Endodermal cell (in vitro differentiated cells): ENCODE measurements around the gene KDM8. TPM values are rescaled to one million over a fixed set of nuclear protein-coding genes. Genes with fewer than 3 reads are reported as not detected.

Experiments
- DNase-seq: peaks from one replicate; pipeline ENCODE4 v3.0.0-alpha.2; 2017
- H3K27ac ChIP-seq: 2 replicates; pipeline ENCODE4 v1.5.1; 2013; ENCODE audit warnings: mild to moderate bottlenecking, low read depth, low read length, moderate library complexity
- H3K27me3 ChIP-seq: 2 replicates; pipeline ENCODE4 v1.6.1; 2013; ENCODE audit warnings: mild to moderate bottlenecking, low read length, moderate library complexity; ENCODE audit not compliant: insufficient read depth, control insufficient read depth, poor library complexity, severe bottlenecking
- H3K36me3 ChIP-seq: 2 replicates; pipeline ENCODE4 v1.7.0; 2013; ENCODE audit warnings: mild to moderate bottlenecking, low read length, moderate library complexity; ENCODE audit not compliant: control insufficient read depth, insufficient read depth
- H3K4me1 ChIP-seq: one replicate; pipeline ENCODE4 v1.7.0; 2013; ENCODE audit warnings: low read length; ENCODE audit not compliant: control insufficient read depth, insufficient read depth
- H3K4me3 ChIP-seq: 2 replicates; pipeline ENCODE4 v1.5.1; 2013; ENCODE audit warnings: mild to moderate bottlenecking, low read length, moderate library complexity
- H3K9ac ChIP-seq: 2 replicates; pipeline ENCODE4 v1.6.1; 2013; ENCODE audit warnings: mild to moderate bottlenecking, low read length, moderate library complexity; ENCODE audit not compliant: poor library complexity, severe bottlenecking; ENCODE audit errors: extremely low read depth
- H3K9me3 ChIP-seq: 2 replicates; pipeline ENCODE4 v1.6.1; 2013; ENCODE audit warnings: mild to moderate bottlenecking, low read length, moderate library complexity; ENCODE audit not compliant: control insufficient read depth
- H3K27ac Mint-ChIP-seq: 2 replicates; pipeline ENCODE4 v1.8.0; 2020; ENCODE audit warnings: mixed read lengths
- H3K27me3 Mint-ChIP-seq: 2 replicates; pipeline ENCODE4 v1.8.0; 2021; ENCODE audit warnings: mild to moderate bottlenecking, mixed read lengths; ENCODE audit not compliant: insufficient read depth
- H3K36me3 Mint-ChIP-seq: 2 replicates; pipeline ENCODE4 v1.8.0; 2020; ENCODE audit warnings: low read depth, mixed read lengths
- H3K4me1 Mint-ChIP-seq: 2 replicates; pipeline ENCODE4 v1.8.0; 2020; ENCODE audit warnings: mixed read lengths
- H3K4me3 Mint-ChIP-seq: 2 replicates; pipeline ENCODE4 v1.8.0; 2020; ENCODE audit warnings: mild to moderate bottlenecking, moderate library complexity, mixed read lengths
- H3K9me3 Mint-ChIP-seq: 2 replicates; pipeline ENCODE4 v1.8.0; 2020; ENCODE audit warnings: mild to moderate bottlenecking, mixed read lengths
- WGBS, 2 experiments: methylation state at CpG; one replicate each; pipeline versions ENCODE4 v1.1.5 to v1.1.7; 2013; ENCODE audit warnings: missing lambda C conversion rate in 2 of 2, mixed read lengths in 1 of 2; ENCODE audit not compliant: insufficient coverage in 1 of 2, insufficient read length in 1 of 2; 5-methylcytosine and 5-hydroxymethylcytosine counted together
- total RNA-seq, 2 donors: library from RNA; stranded (reverse); fragmentation: NEBNext Ultra II Directional in 1 of 2; extraction: Animal tissue kit (Norgen Biotek cat#: 25700) in 1 of 2; gene quantifications; 2 replicates in 1 of 2; 3 replicates in 1 of 2; pipeline ENCODE4 v1.2.1, GENCODE V29; 2021
- TF ChIP-seq, protein P1 (sequence below): fragments of 200-600 bp; sonication (generic); conservative IDR thresholded peaks from 2 replicates; pipeline ENCODE4 v1.5.0; 2021; ENCODE audit warnings: antibody characterized with exemption, mild to moderate bottlenecking

Gene KDM8
- total RNA-seq, 2 donors from 2014 or later = 11.0 to 12.1 TPM

DNA sequence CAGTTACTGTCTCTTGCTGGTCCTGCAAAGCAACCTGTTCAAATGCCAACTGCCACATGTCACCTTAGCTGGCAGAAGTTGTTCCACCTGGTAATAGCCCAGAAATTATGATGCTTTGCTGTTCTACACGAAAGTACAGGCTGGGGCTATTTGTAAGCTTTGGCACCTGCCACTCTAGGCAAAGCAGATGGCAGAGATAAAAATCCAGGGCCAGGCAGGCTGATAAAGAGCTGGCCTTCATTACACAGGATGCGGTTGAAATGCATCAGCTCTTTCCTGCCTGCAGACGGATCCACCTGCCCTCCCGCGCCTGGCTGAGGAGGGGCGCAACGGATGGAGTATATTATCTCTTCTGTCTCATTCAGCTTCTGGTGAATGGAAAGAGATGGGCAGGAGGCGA is 29.3 kb upstream of the KDM8 start:
- Histone ChIP-seq H3K36me3 (no peaks in the 10 kb centered on the region), H3K27ac (no peak overlapping the region), H3K9me3 (no peaks in the 10 kb centered on the region), H3K9ac (no peak overlapping the region), H3K4me3 (no peak overlapping the region), H3K27me3 (no peaks in the 10 kb centered on the region), H3K4me1 (no peaks in the 10 kb centered on the region)
- Mint-ChIP-seq H3K4me3 (no peak overlapping the region), H3K36me3 (no peaks in the 10 kb centered on the region), H3K4me1 (no peaks in the 10 kb centered on the region), H3K9me3 (peaks cover 8% of the 10 kb centered on the region), H3K27me3 (no peaks in the 10 kb centered on the region), H3K27ac (no peak overlapping the region)
- 75 to 82% methylated on average over 2 to 8 of the region's 8 CpGs for WGBS, 2 experiments
- no peak for DNase-seq
- TF ChIP-seq, protein P1, sequence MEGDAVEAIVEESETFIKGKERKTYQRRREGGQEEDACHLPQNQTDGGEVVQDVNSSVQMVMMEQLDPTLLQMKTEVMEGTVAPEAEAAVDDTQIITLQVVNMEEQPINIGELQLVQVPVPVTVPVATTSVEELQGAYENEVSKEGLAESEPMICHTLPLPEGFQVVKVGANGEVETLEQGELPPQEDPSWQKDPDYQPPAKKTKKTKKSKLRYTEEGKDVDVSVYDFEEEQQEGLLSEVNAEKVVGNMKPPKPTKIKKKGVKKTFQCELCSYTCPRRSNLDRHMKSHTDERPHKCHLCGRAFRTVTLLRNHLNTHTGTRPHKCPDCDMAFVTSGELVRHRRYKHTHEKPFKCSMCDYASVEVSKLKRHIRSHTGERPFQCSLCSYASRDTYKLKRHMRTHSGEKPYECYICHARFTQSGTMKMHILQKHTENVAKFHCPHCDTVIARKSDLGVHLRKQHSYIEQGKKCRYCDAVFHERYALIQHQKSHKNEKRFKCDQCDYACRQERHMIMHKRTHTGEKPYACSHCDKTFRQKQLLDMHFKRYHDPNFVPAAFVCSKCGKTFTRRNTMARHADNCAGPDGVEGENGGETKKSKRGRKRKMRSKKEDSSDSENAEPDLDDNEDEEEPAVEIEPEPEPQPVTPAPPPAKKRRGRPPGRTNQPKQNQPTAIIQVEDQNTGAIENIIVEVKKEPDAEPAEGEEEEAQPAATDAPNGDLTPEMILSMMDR = no peak

DNA sequence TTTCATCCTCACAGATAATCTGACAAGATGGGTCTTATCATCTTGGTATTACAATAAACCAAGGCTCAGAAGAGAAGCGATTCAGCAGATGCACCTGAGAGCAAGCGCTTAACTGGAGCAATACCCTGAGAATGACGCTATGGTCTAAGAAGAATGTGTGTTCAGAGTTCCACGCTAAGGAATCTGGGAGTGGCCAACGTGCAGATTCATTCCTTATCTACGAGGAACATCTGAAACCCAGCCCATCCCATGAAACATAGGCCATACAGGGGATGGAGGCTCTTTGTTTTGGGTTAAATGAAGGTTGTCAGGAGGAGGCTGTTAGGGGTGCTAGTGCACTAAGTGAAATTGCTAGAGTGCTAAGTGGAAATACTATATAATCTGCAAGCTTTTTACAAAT is 28.5 kb upstream of the KDM8 start:
- Mint-ChIP-seq H3K27me3 (no peaks in the 10 kb centered on the region), H3K27ac (no peak overlapping the region), H3K36me3 (no peaks in the 10 kb centered on the region), H3K9me3 (peaks cover 8% of the 10 kb centered on the region), H3K4me3 (no peak overlapping the region), H3K4me1 (no peaks in the 10 kb centered on the region)
- H3K9ac ChIP-seq = no peak overlapping the region
- no peak overlapping the region for H3K4me3 ChIP-seq
- WGBS, 2 experiments = 86 to 93% methylated on average over 3 to 6 of the region's 6 CpGs
- TF ChIP-seq, protein P1 = no peak
- H3K27me3 ChIP-seq = no peaks in the 10 kb centered on the region
- no peaks in the 10 kb centered on the region for H3K9me3 ChIP-seq
- no peaks in the 10 kb centered on the region for H3K4me1 ChIP-seq
- H3K36me3 ChIP-seq = no peaks in the 10 kb centered on the region
- no peak for DNase-seq
- no peak overlapping the region for H3K27ac ChIP-seq

DNA sequence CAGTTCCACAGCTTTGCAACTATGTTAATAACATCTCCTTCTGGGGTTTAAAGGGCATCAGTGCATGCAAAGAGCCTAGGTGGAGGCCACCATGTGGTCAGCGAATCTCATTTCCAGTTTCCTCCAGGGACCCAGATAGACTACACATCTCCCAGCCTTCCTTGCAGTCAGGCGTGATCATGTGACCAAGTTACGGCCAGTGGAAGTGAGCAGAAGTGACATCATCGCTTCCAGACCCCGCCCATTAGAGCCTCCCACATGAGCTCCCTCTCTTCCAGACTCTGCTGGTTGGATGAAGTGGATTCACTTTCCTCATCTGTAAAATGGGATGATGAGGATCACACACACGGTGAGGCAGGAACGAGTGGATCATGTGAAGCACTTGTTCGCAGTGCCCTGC is 27.4 kb upstream of the KDM8 start:
- 89 to 93% methylated on average over 8 of the region's 8 CpGs for WGBS, 2 experiments
- no peak overlapping the region for H3K27ac ChIP-seq
- H3K4me1 ChIP-seq = no peaks in the 10 kb centered on the region
- H3K4me3 ChIP-seq = no peak overlapping the region
- H3K4me3 Mint-ChIP-seq = no peak overlapping the region
- no peaks in the 10 kb centered on the region for H3K27me3 Mint-ChIP-seq
- no peaks in the 10 kb centered on the region for H3K9me3 ChIP-seq
- TF ChIP-seq, protein P1 = no peak
- H3K27ac Mint-ChIP-seq = no peak overlapping the region
- H3K36me3 Mint-ChIP-seq = no peaks in the 10 kb centered on the region
- H3K4me1 Mint-ChIP-seq = no peaks in the 10 kb centered on the region
- peak; percentile 52 for DNase-seq
- no peaks in the 10 kb centered on the region for H3K27me3 ChIP-seq
- peaks cover 8% of the 10 kb centered on the region for H3K9me3 Mint-ChIP-seq
- H3K9ac ChIP-seq = no peak overlapping the region
- no peaks in the 10 kb centered on the region for H3K36me3 ChIP-seq
